Activated CD4-positive, alpha-beta T cell treated with anti-CD3 and anti-CD28 coated beads, Interleukin-2, amount 10 ng/mL, durations not matched to agents 24 days and 14 days (primary cell): ENCODE data around the gene SRD5A3. TPM values are rescaled to one million over a fixed set of nuclear protein-coding genes. Genes with fewer than 3 reads are reported as not detected.
A peak's percentile ranks its signal among the peaks of the same experiment; 100 is the strongest.

Experiments used
- DNase-seq: peaks from one replicate; pipeline ENCODE4 v3.0.0; 2022
- H3K27ac Mint-ChIP-seq: one replicate; pipeline ENCODE4 v1.8.0; 2022; ENCODE audit warnings: mild to moderate bottlenecking, mixed read lengths
- H3K27me3 Mint-ChIP-seq: one replicate; pipeline ENCODE4 v1.8.0; 2022; ENCODE audit warnings: mixed read lengths
- H3K36me3 Mint-ChIP-seq: one replicate; pipeline ENCODE4 v1.8.0; 2022; ENCODE audit warnings: low read depth, mild to moderate bottlenecking, mixed read lengths
- H3K4me1 Mint-ChIP-seq: one replicate; pipeline ENCODE4 v1.8.0; 2021; ENCODE audit warnings: mixed read lengths
- H3K4me3 Mint-ChIP-seq: one replicate; pipeline ENCODE4 v1.8.0; 2022; ENCODE audit warnings: mild to moderate bottlenecking, moderate library complexity, mixed read lengths
- H3K9me3 Mint-ChIP-seq: one replicate; pipeline ENCODE4 v1.8.0; 2021; ENCODE audit warnings: mixed read lengths
- intact Hi-C: fragments of 100-400 bp; cut with micrococcal nuclease; formaldehyde crosslinking; loops from one replicate; pipeline ENCODE4 v1.15.1; 2023
- total RNA-seq: library from RNA; stranded (reverse); gene quantifications from 2 replicates; pipeline ENCODE4 v1.2.3, GENCODE V29; 2022

SRD5A3 gene
- total RNA-seq, 1 donor from 2014 or later, result 26.6 TPM

DNA sequence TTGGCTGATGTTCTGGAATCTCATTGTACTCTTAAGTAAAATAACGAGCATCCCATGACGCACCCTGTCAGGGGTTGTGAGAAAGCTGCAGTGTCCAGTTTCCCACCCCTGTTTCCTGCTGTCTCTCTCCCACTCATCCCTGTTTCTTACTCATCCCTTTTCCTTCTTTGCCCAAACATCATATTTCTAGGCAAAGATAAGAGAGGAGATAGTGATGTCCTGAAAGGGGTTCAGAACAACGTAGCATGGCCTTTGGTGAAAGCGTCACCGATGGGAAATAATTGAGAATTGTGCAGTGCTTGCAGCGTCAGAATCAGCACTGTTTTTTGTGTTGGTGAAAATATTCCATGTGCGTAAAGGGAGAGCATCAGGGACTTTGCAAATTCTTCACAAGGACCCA is 26.2 kb downstream of the SRD5A3 start:
- Mint-ChIP-seq H3K27ac (no peak overlapping the region), H3K36me3 (peaks cover 4% of the 10 kb centered on the region), H3K4me3 (no peak overlapping the region), H3K9me3 (no peaks in the 10 kb centered on the region), H3K27me3 (no peaks in the 10 kb centered on the region), H3K4me1 (peaks cover 5% of the 10 kb centered on the region)
- no peak for DNase-seq
- intact Hi-C loops, result no loop called here

DNA sequence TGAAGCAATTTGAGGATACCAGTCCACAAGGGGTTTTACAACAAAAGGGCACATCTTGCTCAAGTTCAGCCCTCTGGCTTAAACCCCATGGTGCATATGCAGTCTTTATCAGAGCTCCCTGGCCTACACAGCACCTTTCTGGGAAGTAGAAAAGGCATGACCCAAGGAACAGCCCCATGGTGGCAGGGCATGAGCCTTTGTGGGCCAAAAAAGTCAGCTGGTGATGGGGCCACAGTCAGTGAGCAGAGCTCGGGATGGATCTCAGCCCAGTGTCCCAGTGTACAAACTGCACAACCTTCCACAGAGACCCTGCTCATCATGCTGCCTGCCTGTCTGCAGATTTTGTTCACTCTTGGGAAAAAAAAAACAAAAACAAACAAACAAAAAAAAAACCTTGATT is 27.4 kb downstream of the SRD5A3 start:
- Mint-ChIP-seq H3K27ac (no peak overlapping the region), H3K4me3 (no peak overlapping the region), H3K27me3 (no peaks in the 10 kb centered on the region), H3K9me3 (no peaks in the 10 kb centered on the region), H3K4me1 (peaks cover 5% of the 10 kb centered on the region), H3K36me3 (peaks cover 4% of the 10 kb centered on the region)
- intact Hi-C loops, result no loop called here
- no peak for DNase-seq

GRCh38 chr4:55376698-55377097 is 30.7 kb downstream of the SRD5A3 start:
- no peaks in the 10 kb centered on the region for H3K9me3 Mint-ChIP-seq
- no peak overlapping the region for H3K4me3 Mint-ChIP-seq
- no peak for DNase-seq
- H3K27me3 Mint-ChIP-seq, result no peaks in the 10 kb centered on the region
- peaks cover 5% of the 10 kb centered on the region for H3K4me1 Mint-ChIP-seq
- no peaks in the 10 kb centered on the region for H3K36me3 Mint-ChIP-seq
- no peak overlapping the region for H3K27ac Mint-ChIP-seq
- intact Hi-C loops, result no loop called here

DNA sequence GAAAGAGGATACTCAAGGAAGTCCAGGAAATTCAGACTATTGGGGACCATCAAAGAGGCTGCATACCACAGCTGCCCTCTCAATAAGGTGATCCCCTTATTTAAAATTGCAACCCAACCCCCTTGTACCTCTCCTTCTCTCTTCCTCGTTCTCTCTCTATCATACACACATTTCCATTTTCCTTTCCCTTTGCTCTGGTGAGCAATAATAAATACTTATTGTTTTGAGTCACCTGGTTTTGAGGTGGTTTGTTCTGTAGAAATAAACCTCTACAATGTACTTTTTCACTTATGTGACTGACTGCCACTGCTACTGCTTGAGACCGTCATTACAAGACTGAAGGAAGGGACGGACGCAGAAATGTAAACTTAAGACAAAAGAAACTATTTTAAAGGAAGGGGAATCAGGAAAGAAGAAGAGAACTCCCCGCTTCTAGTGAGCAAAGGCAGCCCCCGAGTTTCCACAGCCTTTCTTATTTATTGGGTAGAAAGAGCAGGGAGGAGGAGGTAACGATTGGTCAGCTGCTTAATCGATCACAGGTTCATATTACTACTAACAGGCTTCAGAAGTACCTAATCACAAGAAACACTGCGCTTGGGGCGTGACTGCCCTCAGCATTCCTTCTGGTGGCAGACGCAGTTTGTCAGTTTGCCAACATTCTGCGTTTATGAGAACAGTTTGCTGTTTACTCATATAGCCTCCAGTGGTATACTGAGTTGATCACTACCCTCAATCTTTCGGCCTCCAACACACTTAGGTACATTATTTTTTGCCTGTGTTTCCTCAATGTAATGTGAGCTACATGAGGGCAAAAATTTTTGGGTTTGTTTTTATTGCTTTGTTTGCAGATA is 32.8 kb downstream of the SRD5A3 start:
- no peak for DNase-seq
- no peaks in the 10 kb centered on the region for H3K36me3 Mint-ChIP-seq
- no peak overlapping the region for H3K27ac Mint-ChIP-seq
- intact Hi-C loops, result no loop called here
- peaks cover 5% of the 10 kb centered on the region for H3K4me1 Mint-ChIP-seq
- H3K9me3 Mint-ChIP-seq, result no peaks in the 10 kb centered on the region
- no peak overlapping the region for H3K4me3 Mint-ChIP-seq
- H3K27me3 Mint-ChIP-seq, result no peaks in the 10 kb centered on the region

DNA sequence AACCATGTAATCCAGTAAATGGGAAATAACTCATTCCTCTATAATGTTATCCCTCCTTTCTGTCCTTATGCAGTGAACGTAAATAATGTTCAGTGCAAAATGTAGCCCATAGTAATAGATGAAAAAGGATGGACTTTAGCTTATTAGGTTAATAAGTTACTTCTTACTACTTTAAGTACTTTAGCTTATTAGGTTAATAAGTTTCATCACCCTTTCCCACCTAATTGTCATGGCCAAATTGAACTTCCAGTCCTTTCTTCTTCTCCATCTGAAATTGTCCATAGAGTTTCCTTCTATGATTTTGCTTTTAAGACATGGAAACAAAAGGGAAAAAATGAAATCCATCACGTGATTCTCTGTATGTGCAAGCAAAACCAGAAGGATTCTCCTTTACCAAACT is 34.5 kb downstream of the SRD5A3 start:
- Mint-ChIP-seq H3K27ac (no peak overlapping the region), H3K4me3 (no peak overlapping the region), H3K4me1 (peaks cover 9% of the 10 kb centered on the region), H3K27me3 (no peaks in the 10 kb centered on the region), H3K9me3 (no peaks in the 10 kb centered on the region), H3K36me3 (no peaks in the 10 kb centered on the region)
- intact Hi-C loops, result no loop called here
- DNase-seq, result no peak

DNA sequence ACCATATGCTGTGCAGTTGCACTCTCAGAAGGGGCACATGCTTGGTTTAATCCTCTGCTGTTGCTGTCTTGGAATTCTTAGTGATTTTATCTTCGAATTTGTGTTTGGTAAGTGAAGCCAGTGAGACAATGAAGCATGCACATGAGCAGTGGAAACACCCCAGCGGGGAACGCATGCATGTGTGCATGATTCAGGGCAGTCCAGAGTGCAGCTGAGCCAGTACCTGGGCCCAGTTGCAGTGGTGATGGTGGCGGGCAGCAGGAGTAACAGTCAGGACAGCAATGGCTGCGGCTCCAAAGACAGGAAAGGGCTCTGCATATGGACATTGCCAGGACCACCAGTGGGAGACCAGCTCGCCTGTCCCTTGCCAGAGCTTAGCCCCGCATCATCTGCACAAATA is 35.5 kb downstream of the SRD5A3 start:
- no peak overlapping the region for H3K27ac Mint-ChIP-seq
- peaks cover 14% of the 10 kb centered on the region for H3K4me1 Mint-ChIP-seq
- no peak overlapping the region for H3K4me3 Mint-ChIP-seq
- no peaks in the 10 kb centered on the region for H3K9me3 Mint-ChIP-seq
- H3K36me3 Mint-ChIP-seq, result no peaks in the 10 kb centered on the region
- intact Hi-C loops, result no loop called here
- no peak for DNase-seq
- no peaks in the 10 kb centered on the region for H3K27me3 Mint-ChIP-seq

- no peaks in the 10 kb centered on the region for H3K27me3 Mint-ChIP-seq
- no peak overlapping the region for H3K27ac Mint-ChIP-seq
- DNase-seq, result no peak
- peaks cover 12% of the 10 kb centered on the region for H3K4me1 Mint-ChIP-seq
- H3K4me3 Mint-ChIP-seq, result no peak overlapping the region
- H3K36me3 Mint-ChIP-seq, result no peaks in the 10 kb centered on the region
- intact Hi-C loops, result no loop called here
- H3K9me3 Mint-ChIP-seq, result no peaks in the 10 kb centered on the region
Observed at GRCh38 chr4:55382488-55383003, 36.5 kb downstream of the SRD5A3 start.

GRCh38 chr4:55385201-55385649 is 39.2 kb downstream of the SRD5A3 start:
- Mint-ChIP-seq H3K4me3 (no peak overlapping the region), H3K36me3 (no peaks in the 10 kb centered on the region), H3K9me3 (no peaks in the 10 kb centered on the region), H3K27me3 (no peaks in the 10 kb centered on the region), H3K4me1 (peaks cover 12% of the 10 kb centered on the region), H3K27ac (no peak overlapping the region)
- intact Hi-C loops, result no loop called here
- no peak for DNase-seq

GRCh38 chr4:55386073-55386472 is 40.0 kb downstream of the SRD5A3 start:
- Mint-ChIP-seq H3K9me3 (no peaks in the 10 kb centered on the region), H3K27ac (no peak overlapping the region), H3K36me3 (no peaks in the 10 kb centered on the region), H3K4me3 (no peak overlapping the region), H3K27me3 (no peaks in the 10 kb centered on the region), H3K4me1 (peaks cover 12% of the 10 kb centered on the region)
- peak; percentile 65 for DNase-seq
- intact Hi-C loops, result no loop called here

DNA sequence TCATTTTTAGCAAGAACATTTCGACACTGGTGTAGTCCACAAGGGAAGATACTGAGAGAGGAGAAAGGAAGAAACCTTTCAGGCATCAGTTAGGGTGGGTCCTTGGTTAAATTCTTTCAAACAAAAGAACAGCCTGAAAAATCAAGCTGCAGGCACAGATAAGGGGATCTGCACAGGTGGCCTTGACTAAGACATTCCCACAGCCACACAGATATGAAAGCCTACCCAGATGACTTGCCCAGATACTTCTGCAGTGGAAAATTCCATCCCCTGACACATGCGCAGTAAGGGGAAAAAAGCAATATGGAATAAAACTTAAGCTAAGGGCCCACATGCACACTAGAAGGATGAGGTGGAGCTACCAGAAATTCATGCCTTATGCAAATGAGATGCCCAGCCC is 40.8 kb downstream of the SRD5A3 start:
- intact Hi-C loops, result loop anchor here (1.0 kb wide), 1 partner anchor 8 kb away; the partner anchor contains the start of gene TMEM165
- no peak overlapping the region for H3K4me3 Mint-ChIP-seq
- no peak for DNase-seq
- H3K4me1 Mint-ChIP-seq, result peaks cover 12% of the 10 kb centered on the region
- no peaks in the 10 kb centered on the region for H3K36me3 Mint-ChIP-seq
- H3K27me3 Mint-ChIP-seq, result no peaks in the 10 kb centered on the region
- H3K27ac Mint-ChIP-seq, result no peak overlapping the region
- H3K9me3 Mint-ChIP-seq, result no peaks in the 10 kb centered on the region

DNA sequence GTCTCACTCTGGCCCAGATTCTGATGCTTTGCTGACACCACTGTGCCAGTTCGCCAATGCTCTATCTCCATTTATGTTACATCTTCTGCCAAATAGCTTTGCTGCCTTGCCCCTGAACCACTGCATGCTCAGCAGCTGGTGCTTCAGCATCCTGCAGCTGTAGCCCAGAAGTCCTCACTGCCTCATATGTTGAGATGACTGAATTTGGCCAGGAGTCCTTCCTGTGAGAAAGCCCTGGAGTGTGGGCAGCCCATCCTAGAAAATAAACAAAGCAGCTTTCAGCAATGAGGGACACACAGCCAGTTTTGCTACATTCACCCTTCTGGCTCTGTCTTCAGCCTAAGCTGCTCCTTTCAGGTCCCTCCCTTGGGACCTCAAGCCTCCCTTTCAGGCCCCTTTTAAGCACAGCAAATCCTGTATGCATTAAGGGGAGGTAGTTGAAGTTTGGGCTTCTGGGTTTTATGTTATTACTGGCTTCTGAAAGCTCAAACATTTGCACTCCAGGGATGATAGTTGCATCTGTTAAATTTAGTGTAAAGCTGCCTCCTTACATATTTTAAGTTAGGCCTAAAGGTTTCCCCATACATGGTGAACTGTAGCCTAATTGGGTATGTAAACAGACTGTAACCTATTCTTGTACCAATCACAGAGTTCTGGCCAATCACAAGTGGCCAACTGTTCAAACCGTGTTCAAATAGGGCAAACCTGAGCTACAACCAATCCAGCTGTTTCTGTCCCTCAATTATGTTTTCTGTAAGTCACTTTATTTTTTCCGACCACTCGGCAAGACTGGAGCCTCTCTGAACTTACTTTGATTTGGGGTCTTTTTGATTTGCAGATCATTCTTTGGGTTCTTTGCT is 47.6 kb downstream of the SRD5A3 start:
- intact Hi-C loops, result no loop called here
- Mint-ChIP-seq H3K9me3 (no peaks in the 10 kb centered on the region), H3K4me1 (peaks cover 25% of the 10 kb centered on the region), H3K27me3 (no peaks in the 10 kb centered on the region), H3K27ac (peak overlapping the region; percentile 62), H3K36me3 (peaks cover 19% of the 10 kb centered on the region), H3K4me3 (no peak overlapping the region)
- DNase-seq, result no peak

- Mint-ChIP-seq H3K9me3 (no peaks in the 10 kb centered on the region), H3K27ac (peak overlapping the region; percentile 97), H3K36me3 (peaks cover 24% of the 10 kb centered on the region), H3K4me3 (peak overlapping the region; percentile 100), H3K4me1 (peaks cover 33% of the 10 kb centered on the region), H3K27me3 (no peaks in the 10 kb centered on the region)
- intact Hi-C loops, result loop anchor here (1.0 to 5.0 kb wide), 7 partner anchors 8 to 1333 kb away; partner anchors contain the start of genes CEP135, CHIC2, CLOCK and EXOC1
- DNase-seq, result no peak
Observed at GRCh38 chr4:55395218-55395528, 49.1 kb downstream of the SRD5A3 start.

- H3K36me3 Mint-ChIP-seq, result peaks cover 24% of the 10 kb centered on the region
- intact Hi-C loops, result loop anchor here (1.0 to 5.0 kb wide), 8 partner anchors 8 to 1333 kb away; partner anchors contain the start of genes CEP135, CHIC2, CLOCK and EXOC1
- H3K27ac Mint-ChIP-seq, result peak within 1 kb of the TSS; percentile 97
- no peaks in the 10 kb centered on the region for H3K9me3 Mint-ChIP-seq
- peaks cover 33% of the 10 kb centered on the region for H3K4me1 Mint-ChIP-seq
- H3K4me3 Mint-ChIP-seq, result peak within 1 kb of the TSS; percentile 100
- peak; percentile 97 for DNase-seq
- no peaks in the 10 kb centered on the region for H3K27me3 Mint-ChIP-seq
Observed at GRCh38 chr4:55395529-55396307, 49.7 kb downstream of the SRD5A3 start, which contains the start of gene TMEM165. TMEM165 (plus strand) TSS chr4:55395957; CDS start chr4:55396190, 233 bp downstream.
